Measurements from ENCODE around the gene RENBP.

RENBP gene

GRCh38 chrX:153948002-153948466 lies 3.6 kb upstream of the RENBP start:
- no peak for DNase-seq (ENCODE audit: low read depth, low spot score)
- no peak overlapping the region for H3K4me3 ChIP-seq (ENCODE audit: low read depth, low read length)
- ChIA-PET CTCF (interaction anchor here (1.1 to 10.9 kb wide), 9 partner anchors 10 to 1006 kb away, joined by 3 to 230 read pairs (median 19); partner anchors contain the start of genes ARHGAP4, PLXNB3 and SRPK3), POLR2A (no interaction called here)
- no peak for TF ChIP-seq CTCF (IDR thresholded peaks at IDR 0.05; ENCODE audit: insufficient read depth, low read length, missing control alignments)

GRCh38 chrX:153947009-153947769 lies 2.7 kb upstream of the RENBP start:
- CTCF ChIA-PET, result interaction anchor here (0.7 to 10.9 kb wide), 29 partner anchors 9 to 1005 kb away, joined by 3 to 230 read pairs (median 4); partner anchors contain the start of genes ARHGAP4, HCFC1, IDH3G and NAA10
- POLR2A ChIA-PET, result interaction anchor here (0.9 to 1.0 kb wide), 2 partner anchors 181 to 422 kb away, joined by 3 to 5 read pairs; no protein-coding TSS in a partner anchor
- no peak for DNase-seq (ENCODE audit: low read depth, low spot score)
- H3K4me3 ChIP-seq (ENCODE audit: low read depth, low read length), result no peak overlapping the region
- TF ChIP-seq CTCF (IDR thresholded peaks at IDR 0.05; ENCODE audit: insufficient read depth, low read length, missing control alignments), result peak; percentile 79

DNA sequence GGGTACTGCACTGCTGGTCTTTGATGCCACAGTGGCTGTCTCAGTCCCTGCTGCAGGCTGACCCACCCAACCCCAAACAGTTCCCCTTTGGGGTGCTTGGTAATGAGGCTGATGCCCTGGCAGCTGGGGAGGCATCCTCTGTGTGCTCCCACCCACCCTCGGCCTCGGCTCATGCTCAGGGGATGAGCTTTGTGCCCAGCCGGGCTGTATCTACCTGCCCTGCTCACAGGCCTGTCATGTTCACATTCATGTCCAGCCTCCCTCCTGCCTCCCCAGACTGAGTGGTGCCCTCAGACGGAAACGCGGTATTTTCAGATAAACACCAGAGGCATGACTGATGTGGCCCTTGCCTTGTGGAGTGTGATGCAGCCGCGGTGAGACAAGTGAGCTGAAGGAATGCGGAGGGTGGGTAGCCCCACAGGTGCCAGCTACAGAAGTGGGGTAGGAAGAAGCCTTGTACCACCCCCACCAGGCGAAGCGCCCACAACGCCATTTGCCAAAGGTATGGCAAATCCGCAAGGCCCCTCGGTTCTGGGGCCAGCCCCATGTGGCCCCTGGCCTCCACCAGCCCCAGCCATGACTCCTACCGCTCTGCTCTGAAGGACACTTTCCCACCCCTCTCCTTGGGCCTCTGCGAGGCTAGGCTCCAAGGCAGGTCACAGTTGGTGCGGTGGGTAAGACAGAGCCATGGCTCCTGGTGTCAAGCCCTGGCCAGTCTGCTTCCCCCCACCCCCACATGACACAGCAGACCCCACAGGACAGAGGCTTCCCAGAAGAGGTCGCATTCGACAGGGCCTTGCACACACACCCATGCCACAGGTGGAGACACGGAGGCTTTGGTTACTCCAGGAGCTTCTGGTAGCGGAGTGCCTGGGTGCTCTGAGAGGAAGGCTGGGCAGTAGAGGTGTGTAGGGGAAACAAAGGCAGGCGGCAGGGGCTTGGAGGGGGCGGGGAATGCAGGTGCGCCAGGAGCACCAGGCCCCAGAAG lies 1.8 kb upstream of the RENBP start:
- H3K4me3 ChIP-seq (ENCODE audit: low read depth, low read length), result no peak overlapping the region
- TF ChIP-seq CTCF (IDR thresholded peaks at IDR 0.05; ENCODE audit: insufficient read depth, low read length, missing control alignments), result no peak
- ChIA-PET CTCF (interaction anchor here (0.7 to 10.9 kb wide), 27 partner anchors 8 to 1004 kb away, joined by 3 to 230 read pairs (median 4); partner anchors contain the start of genes ARHGAP4, HCFC1, IDH3G and NAA10), POLR2A (interaction anchor here (0.7 kb wide), 1 partner anchor 22 kb away, joined by 3 read pairs; no protein-coding TSS in a partner anchor)
- no peak for DNase-seq (ENCODE audit: low read depth, low spot score)

DNA sequence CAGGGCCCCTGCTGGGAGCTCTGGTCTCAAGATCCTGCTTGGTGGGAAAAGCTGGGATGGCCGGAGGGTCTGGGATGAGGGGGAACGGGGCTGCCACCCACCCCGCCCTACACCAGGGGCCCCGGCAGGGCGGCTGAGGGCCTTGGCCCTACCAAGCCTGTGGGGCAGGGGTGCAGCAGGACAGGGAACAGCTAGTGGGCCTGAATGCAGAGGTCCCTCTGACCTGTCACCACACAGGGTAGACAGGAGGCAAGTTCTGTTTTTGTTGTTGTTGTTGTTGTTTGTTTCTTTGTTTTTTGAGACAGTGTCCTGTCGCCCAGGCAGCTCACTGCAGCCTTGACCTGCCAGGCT lies 332 bp upstream of the RENBP start:
- ChIA-PET CTCF (interaction anchor here (0.6 to 10.9 kb wide), 7 partner anchors 9 to 236 kb away, joined by 3 to 230 read pairs (median 3); partner anchors contain the start of genes ARHGAP4 and PLXNB3), POLR2A (no interaction called here)
- no peak overlapping the region for H3K4me3 ChIP-seq (ENCODE audit: low read depth, low read length)
- no peak for TF ChIP-seq CTCF (IDR thresholded peaks at IDR 0.05; ENCODE audit: insufficient read depth, low read length, missing control alignments)
- no peak for DNase-seq (ENCODE audit: low read depth, low spot score)

GRCh38 chrX:153941336-153942252 lies 2.8 kb downstream of the RENBP start:
- DNase-seq (ENCODE audit: low read depth, low spot score), result no peak
- POLR2A ChIA-PET, result no interaction called here
- H3K4me3 ChIP-seq (ENCODE audit: low read depth, low read length), result no peak overlapping the region
- no peak for TF ChIP-seq CTCF (IDR thresholded peaks at IDR 0.05; ENCODE audit: insufficient read depth, low read length, missing control alignments)
- CTCF ChIA-PET, result interaction anchor here (1.4 to 1.7 kb wide), 2 partner anchors 8 to 177 kb away, joined by 4 read pairs; partner anchors contain the start of gene PLXNB3

Measured in AG04449 (cell line).